ENCODE results near the gene TRAF7. TPM values are rescaled to one million over a fixed set of nuclear protein-coding genes. Genes with fewer than 3 reads are reported as not detected.
A peak's percentile ranks its signal among the peaks of the same experiment; 100 is the strongest.

The TRAF7 gene
- total RNA-seq, 1 donor from 2014 or later = 44.2 TPM

DNA sequence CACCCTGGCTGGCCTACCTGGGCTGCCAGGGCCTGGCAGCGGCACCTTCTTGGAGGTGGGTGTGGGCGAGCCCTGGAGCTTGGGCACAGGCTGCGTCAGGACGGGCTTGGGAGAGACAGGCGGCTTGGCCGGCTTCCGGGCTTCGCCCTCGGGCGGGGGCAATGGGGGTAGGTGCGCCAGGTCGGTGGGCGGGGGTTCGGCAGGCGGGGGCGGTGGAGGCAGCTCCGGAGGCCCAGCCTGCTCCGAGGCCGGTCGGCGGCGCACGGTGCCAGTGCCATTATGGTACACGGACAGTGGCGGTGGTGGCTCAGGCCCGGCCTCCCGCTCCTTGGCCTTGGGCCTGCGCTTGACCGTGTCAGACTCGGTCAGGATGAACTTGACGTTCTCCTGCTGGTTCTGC lies 24.0 kb downstream of the TRAF7 start:
- no peak for DNase-seq (ENCODE audit: low spot score)

DNA sequence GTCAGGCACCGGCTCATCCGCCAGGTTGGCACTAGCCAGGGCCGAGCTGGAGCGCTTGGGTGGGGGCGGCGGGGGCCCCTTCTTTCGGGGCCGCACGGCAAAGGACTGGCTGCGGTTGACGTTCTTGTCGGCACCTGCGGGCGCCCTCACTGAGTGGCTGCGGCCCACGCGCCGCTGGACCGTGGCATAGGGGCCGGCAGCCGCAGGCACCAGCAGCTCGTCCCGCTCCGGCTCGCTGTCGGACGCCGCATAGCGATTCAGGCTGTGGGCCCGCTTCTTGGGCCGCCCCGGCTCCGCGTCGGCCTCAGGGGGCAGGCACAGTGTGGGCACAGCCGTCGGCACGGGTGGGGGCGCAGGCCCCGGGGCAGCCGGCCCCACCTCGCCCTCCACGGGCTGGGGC lies 24.9 kb downstream of the TRAF7 start:
- ATAC-seq = no peak
- DNase-seq (ENCODE audit: low spot score) = no peak

More for the DNA sequence above, 24.0 kb downstream of the TRAF7 start:
- peak; percentile 2 for ATAC-seq

- DNase-seq (ENCODE audit: low spot score) = no peak
- peak; percentile 6 for ATAC-seq
These were observed 25.7 kb downstream of the TRAF7 start for GRCh38 chr16:2180962-2181923.

DNA sequence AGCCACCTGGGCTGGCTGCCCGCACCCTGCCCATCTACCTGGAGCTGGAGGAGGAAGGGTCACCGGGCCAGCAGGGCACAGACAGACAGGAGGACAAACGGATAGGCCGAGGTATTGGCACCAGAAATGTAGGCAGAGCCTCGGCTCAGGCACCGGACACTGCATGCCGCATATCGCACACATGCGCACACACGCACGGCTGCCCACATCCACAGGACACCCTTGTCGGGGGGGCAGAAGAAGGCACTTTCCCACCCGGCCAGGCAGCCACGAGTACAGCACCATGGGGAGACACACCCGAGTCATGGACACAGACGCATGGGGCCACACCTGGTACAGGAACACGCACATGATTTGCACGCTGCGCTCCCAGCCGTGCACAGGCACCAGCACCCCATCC lies 26.4 kb downstream of the TRAF7 start:
- DNase-seq (ENCODE audit: low spot score) = no peak
- no peak for ATAC-seq

GRCh38 chr16:2183671-2184070 lies 28.1 kb downstream of the TRAF7 start:
- no peak for ATAC-seq
- DNase-seq (ENCODE audit: low spot score) = no peak

DNA sequence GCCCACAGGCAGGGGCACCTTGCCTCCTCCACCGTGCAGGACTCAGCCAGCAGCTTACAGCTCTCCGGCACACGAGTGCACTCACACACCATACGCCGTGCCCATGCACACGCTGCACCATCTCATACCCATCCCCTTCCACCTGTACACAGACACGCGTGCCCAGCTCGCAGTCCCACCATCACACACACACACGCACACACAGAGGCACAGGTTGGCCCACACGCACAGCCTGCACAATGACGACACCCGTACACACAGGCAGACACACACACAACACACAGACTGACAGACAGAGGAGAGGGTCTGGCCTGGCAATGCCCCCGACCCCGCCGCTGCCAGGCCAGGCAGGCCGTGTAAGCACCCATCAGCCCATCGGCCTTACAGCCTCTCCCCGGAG lies 28.8 kb downstream of the TRAF7 start:
- DNase-seq (ENCODE audit: low spot score) (no peak), ATAC-seq (no peak)

- no peak for DNase-seq (ENCODE audit: low spot score)
- ATAC-seq = peak; percentile 3
These were observed 29.4 kb downstream of the TRAF7 start for GRCh38 chr16:2184962-2185361.

GRCh38 chr16:2186064-2186463 lies 30.5 kb downstream of the TRAF7 start:
- ATAC-seq = no peak
- DNase-seq (ENCODE audit: low spot score) = no peak

GRCh38 chr16:2186505-2186904 lies 30.9 kb downstream of the TRAF7 start:
- DNase-seq (ENCODE audit: low spot score) (no peak), ATAC-seq (no peak)

DNA sequence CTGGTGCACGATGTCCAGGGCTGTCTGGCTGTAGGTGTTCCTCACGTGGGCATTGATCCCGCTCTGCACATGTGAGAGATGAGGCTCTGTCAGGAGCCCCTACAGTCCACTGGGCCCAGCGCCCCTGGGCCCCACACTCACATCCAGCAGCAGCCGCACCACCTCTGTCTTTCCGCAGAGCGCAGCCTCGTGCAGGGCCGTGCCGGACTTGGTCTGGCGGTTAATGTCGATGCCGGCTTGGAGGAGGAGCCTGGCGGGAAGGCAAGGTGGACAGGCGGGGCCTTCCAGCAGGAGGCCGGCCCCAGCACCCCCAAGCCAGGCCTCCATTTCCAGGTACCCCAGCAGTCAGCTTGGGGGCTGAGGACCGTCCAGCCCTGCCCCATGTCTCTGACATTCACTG lies 31.6 kb downstream of the TRAF7 start:
- no peak for ATAC-seq

DNA sequence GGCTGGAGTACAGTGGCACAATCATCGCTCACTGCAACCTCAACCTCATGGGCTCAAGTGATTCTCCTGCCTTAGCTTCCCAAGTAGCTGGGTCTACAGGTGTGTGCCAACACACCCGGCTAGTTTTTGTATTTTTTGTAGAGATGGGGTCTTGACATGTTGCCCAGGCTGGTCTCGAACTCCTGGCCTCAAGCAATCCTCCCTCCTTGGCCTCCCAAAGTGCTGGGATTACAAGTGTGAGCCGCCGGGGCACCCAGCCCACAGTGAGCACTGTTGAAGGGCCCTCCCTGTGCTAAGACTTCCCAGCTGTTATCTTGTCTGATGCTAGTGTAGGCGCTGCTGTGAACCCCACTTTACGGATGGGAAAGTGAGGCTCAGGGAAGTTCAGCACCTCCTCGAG lies 32.8 kb downstream of the TRAF7 start:
- ATAC-seq (no peak), DNase-seq (ENCODE audit: low spot score) (no peak)

More for the DNA sequence above, 31.6 kb downstream of the TRAF7 start:
- DNase-seq (ENCODE audit: low spot score) = no peak

DNA sequence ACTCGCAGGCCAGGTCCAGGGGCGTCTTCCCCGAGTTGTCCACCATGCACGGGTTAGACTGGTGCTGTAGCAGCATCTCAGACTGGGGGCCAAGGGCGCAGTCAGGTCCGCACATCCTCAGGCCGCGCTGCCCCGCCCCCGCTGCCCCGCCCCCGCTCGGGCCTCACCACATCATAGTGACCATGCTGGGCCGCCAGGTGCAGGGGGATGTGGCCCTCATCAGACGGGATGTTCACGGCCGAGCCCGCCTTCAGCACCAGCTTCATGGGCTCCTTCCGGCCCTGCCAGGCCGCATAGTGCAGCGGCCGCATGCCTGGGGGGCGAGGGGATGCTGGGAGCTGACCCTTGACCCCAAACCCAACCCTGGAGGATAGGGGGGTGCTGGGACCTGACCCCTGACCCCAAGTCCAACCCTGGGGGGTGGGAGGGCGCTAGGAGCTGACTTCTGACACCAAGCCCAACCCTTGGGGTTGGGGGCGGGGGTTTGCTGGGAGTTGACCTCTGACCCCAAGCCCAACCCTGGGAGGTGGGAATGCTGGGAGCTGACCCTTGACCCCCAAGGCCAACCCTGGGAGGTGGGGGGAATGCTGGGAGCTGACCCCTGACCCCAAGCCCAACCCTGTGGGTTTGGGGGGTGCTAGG lies 33.8 kb downstream of the TRAF7 start:
- ATAC-seq (no peak), DNase-seq (ENCODE audit: low spot score) (no peak)

DNA sequence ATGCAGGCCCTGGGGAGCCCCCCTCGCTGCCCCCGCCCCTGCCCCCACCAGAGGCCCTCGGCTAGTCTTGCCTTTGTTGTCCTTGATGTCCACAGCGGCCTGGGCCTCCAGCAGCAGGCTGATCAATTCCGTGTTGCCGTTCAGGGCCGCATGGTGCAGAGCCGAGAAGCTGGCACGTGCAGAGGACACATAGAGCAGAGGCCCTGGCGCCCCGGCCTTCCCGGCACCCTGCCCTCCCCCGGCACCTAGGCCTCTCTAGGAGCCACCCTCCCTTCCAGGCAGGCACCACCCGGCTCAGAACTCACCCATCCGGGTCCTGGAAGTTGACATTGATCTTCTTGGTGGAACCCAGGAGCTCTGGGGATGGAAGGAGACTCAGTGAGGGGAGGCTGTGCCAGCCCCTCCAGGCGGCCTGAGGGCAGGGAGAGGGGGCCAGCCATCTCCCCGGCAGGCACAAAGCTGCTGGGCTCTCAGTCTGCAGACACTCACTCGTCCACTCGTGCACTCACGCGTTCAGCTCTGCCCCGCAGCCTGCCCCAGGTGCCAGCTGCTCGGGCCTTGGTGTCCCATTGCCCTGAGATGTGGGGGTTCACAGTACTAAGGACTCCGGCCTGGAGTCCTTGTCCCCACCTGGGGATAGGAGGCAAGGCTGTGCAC lies 34.5 kb downstream of the TRAF7 start:
- no peak for DNase-seq (ENCODE audit: low spot score)

DNA sequence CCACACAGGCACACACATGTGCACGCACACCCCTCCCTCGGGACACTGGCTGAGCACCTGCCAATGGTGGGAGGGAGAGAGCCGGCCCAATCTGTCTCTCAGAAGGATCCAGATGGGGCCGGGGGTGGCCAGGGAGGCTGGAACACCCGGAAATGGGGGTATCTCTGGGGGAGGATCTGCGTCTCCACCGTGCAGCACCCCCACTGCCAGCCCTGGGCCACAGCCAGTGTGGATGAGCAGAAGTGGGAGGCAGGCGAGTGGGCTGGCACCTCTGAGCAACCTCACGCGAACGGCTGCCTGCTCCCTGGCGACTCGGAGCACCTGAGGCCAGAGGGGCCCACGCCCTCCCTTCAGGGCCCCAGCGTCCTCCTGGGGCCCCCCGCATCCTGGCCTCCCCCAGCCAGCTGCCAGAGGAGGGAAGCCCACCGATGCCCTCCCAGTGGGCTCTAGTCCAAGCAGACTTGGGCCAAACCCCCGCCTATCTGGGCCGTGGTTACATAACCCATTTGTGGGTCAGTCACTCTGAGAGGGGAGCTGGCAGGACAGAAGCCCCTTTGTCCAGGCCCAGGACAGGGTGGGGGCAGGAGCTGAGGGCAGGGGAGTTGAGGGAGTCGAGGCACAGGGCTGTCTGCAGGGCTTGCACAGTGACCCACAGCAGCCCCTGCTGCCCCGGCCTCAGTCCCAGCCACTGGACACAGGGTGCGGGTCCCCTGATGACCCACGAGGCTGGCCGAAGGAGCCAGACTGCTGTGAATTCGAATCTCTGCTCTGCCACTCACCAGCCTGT lies 35.3 kb downstream of the TRAF7 start:
- no peak for DNase-seq (ENCODE audit: low spot score)
- ATAC-seq = no peak

More for the DNA sequence above, 34.5 kb downstream of the TRAF7 start:
- ATAC-seq = no peak

GRCh38 chr16:2191446-2191706 lies 35.8 kb downstream of the TRAF7 start:
- no peak for DNase-seq (ENCODE audit: low spot score)
- ATAC-seq = no peak

GRCh38 chr16:2194166-2194834 lies 38.7 kb downstream of the TRAF7 start:
- DNase-seq (ENCODE audit: low spot score) = no peak
- no peak for ATAC-seq

- peak; percentile 93 for ATAC-seq
- DNase-seq (ENCODE audit: low spot score) = no peak
These were observed 39.3 kb downstream of the TRAF7 start for GRCh38 chr16:2194852-2195321.

DNA sequence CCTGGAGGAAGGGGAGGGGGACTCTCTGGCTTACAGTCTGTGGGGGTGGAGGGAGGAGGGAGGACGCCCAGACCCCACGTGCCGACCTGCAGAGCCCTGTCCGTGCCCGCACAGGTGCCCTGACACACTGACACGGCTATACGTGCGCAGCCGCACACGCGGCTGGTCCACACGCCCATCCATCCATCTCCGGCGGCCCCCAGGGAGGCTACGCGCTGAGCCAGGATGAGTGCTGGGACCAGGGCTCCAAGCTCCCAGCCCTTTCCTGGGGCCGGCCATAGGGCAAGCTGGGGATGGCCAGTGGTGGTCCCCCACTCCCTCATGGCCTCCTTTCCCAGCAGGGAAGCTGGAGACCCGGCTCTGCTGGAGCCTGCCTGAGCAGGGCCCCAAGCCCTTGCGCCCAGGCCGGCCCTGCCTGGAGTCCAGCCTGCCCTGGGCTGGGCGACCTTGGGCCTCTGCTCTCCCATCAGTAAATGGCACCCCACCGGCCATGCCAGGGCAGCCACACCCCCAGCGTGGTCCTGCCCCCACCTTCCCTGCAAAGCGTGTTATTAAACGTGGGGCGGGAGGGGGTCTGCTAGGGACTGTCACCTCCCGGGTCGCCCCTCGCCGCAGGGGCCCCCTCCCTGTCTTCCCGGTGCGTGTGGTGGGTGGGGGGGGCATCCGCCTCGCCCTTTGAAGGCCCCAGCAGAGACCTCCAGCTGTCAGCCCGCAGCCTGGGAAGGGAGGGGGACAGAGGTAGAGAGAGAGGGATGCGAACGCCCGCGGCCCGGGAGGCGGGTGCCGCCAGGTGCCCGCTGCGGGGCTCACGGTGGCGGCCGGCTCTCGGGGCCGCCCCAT lies 40.0 kb downstream of the TRAF7 start:
- DNase-seq (ENCODE audit: low spot score) (no peak), ATAC-seq (peak; percentile 14)

- DNase-seq (ENCODE audit: low spot score) (no peak), ATAC-seq (peak; percentile 19)
These were observed 40.8 kb downstream of the TRAF7 start, which contains the start of gene CASKIN1 for GRCh38 chr16:2196162-2196980. Gene CASKIN1, minus strand, starts transcription at chr16:2196605. Its CDS starts 173 bp downstream, at chr16:2196432.

Data from left lobe of liver (tissue), 2 donors.